Stimulated activated CD8-positive, alpha-beta memory T cell treated with anti-CD3 and anti-CD28 coated beads, Interleukin-15, amount 100 ng/mL, for 4 hours (primary cell): Measurements from ENCODE around the gene FBXL20.

ENCODE experiments used
- DNase-seq, 2 donors: peaks; one replicate each; pipeline ENCODE4 v3.0.0-alpha.2; 2020; ENCODE audit warnings: low read depth in 2 of 2

Gene FBXL20

GRCh38 chr17:39225308-39225958 is 176.0 kb downstream of the FBXL20 start, which contains the start of gene STAC2:
Gene STAC2, minus strand, starts transcription at chr17:39225945. Its CDS starts 443 bp downstream, at chr17:39225502.
- no peak for DNase-seq

GRCh38 chr17:39224778-39225307 is 176.6 kb downstream of the FBXL20 start:
- no peak for DNase-seq

GRCh38 chr17:39223907-39224777 is 177.3 kb downstream of the FBXL20 start:
- DNase-seq, result no peak

GRCh38 chr17:39222866-39223834 is 178.3 kb downstream of the FBXL20 start:
- no peak for DNase-seq

GRCh38 chr17:39222151-39222550 is 179.3 kb downstream of the FBXL20 start:
- DNase-seq, result no peak

- no peak for DNase-seq
Observed at GRCh38 chr17:39221572-39221971, 179.9 kb downstream of the FBXL20 start.

GRCh38 chr17:39219647-39220154 is 181.7 kb downstream of the FBXL20 start:
- DNase-seq, result no peak

GRCh38 chr17:39218906-39219305 is 182.5 kb downstream of the FBXL20 start:
- no peak for DNase-seq

- no peak for DNase-seq
Observed at GRCh38 chr17:39217734-39218369, 183.6 kb downstream of the FBXL20 start.

- no peak for DNase-seq
Observed at GRCh38 chr17:39213852-39214251, 187.6 kb downstream of the FBXL20 start.

GRCh38 chr17:39212841-39213480 is 188.5 kb downstream of the FBXL20 start:
- DNase-seq, result no peak

- DNase-seq, result no peak
Observed at GRCh38 chr17:39212195-39212810, 189.1 kb downstream of the FBXL20 start.

- no peak for DNase-seq
Observed at GRCh38 chr17:39210093-39210434, 191.4 kb downstream of the FBXL20 start.

- DNase-seq, result peak; percentile 76 to 78
Observed at GRCh38 chr17:39209317-39210092, 191.9 kb downstream of the FBXL20 start.

- DNase-seq, result no peak
Observed at GRCh38 chr17:39208893-39209292, 192.5 kb downstream of the FBXL20 start.

- DNase-seq, result no peak
Observed at GRCh38 chr17:39208136-39208535, 193.3 kb downstream of the FBXL20 start.

GRCh38 chr17:39205112-39205526 is 196.3 kb downstream of the FBXL20 start:
- DNase-seq, result no peak

GRCh38 chr17:39204245-39204644 is 197.2 kb downstream of the FBXL20 start:
- DNase-seq, result no peak
